ENCODE data around the gene DISP2.

Gene DISP2

DNA sequence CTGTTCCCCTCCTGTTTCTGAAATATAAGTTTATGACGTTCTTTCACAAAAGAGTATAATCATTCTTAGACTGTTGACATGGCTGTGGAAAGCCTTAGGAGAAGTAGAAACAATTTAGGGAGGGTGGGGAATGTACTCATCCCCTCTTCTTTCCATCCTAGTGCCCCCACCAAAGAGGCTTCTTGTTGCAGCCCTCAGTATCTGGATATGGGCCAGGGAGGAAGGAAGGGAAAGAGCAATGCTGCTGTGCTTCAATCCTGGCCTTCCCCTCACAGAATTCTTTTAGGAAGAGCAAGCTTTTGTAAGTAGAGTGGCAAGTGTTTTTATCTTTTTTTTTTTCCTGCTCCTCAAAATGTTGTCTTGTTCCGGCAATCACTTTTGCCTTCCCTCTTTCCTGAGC lies 32.8 kb upstream of the DISP2 start:
- DNase-seq = no peak

GRCh38 chr15:40325700-40326099 lies 32.3 kb upstream of the DISP2 start:
- no peak for DNase-seq

- DNase-seq = peak in 1 of 58 donors; percentile 5
Observed at GRCh38 chr15:40327457-40327856, 30.6 kb upstream of the DISP2 start.

GRCh38 chr15:40328176-40328575 lies 29.8 kb upstream of the DISP2 start:
- DNase-seq = no peak

DNA sequence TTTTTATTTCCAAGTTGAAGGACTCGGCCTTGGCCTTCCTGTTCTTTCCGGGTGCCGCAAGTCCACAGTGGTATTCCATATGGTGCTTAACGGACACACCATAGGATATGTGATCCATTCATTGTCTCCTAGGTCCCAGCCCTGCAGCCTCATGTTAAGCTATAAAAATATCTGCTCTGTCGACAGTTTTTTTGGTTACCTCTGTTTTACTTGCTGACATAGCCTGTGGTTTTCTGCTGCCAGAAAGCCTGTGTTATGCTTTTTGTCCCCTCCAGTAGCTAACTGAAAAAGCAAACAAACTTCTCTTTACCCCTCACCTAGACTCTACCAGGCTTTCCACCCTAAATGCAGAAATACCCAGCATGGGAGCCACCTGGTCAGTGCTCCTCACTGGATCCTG lies 29.3 kb upstream of the DISP2 start:
- no peak for DNase-seq

GRCh38 chr15:40329804-40330203 lies 28.2 kb upstream of the DISP2 start:
- DNase-seq = no peak

- DNase-seq = peak in 21 of 58 donors; percentile 6 to 56 (median 28)
Observed at GRCh38 chr15:40330368-40330836, 27.6 kb upstream of the DISP2 start.

DNA sequence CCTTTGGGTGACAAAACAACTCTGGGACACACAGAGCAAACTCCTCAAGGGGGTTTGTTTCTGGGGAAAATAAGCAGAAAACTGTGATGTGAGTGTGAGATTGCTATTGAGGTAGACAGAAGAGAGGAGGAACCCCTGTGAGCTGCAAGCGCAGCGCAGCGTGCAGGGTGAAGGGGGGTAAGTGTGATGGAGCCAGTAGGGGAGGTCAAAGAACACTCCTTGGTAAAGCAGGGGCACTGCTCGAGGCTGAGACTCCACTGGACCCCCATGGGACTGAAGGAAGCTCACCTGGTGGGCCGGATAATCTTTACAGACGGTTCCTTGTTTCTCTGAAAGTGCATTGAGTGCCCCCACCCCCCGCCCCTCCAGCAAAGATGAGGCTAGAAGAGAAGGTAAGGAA lies 27.0 kb upstream of the DISP2 start:
- DNase-seq = no peak

DNA sequence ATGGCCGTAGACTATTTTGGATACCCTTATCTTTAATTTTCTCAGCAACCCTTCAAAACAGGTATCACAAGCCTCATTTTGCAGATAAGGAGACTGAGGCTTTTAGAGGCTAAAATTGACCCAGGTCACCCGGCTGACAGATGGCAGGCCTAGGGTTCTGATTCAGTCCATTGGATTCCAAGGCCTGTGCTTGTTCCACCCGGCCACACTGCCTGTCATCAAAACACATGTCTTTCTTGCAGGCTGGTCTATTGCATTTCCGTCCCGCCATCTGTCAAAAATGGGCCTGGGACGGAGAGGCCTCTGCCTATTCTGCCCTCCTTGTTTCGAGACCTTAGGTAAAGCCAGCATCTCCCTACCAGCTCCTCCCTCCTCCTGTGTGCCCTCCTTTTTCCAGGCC lies 26.4 kb upstream of the DISP2 start:
- no peak for DNase-seq

DNA sequence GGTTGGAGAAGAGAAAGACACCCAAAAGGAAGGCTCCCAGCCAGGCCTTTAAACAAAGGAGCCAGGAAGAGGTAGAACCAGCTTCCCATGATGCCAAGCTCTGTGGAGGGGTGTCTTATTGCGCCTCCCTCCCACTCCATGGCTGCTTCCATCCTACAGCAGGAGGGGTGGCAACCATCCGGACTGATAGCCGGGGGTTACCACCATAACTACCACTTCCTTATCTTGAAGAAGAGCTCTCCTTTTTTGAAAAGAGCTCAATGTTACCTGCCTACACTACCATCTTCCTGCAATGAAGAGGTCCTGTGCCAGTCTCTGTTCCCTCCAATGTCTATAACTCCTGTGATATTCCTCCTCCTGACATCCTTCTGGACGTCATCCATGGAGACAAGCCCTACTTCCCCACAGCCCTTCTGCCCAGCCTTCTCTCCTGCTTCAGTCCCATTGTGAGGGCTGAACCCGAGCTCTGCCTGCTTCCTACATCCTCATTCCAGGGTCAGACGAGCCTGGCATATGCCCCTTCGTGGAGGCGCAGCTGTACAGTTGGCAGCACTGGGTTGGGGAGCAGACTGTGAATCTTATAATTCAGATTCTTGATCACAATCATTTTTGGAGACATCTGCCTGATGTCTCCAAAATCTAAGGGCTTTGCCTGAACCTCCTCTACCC lies 25.8 kb upstream of the DISP2 start:
- DNase-seq = no peak

- DNase-seq = peak in 36 of 58 donors; percentile 12 to 66 (median 38)
Observed at GRCh38 chr15:40333922-40334492, 24.0 kb upstream of the DISP2 start.

DNA sequence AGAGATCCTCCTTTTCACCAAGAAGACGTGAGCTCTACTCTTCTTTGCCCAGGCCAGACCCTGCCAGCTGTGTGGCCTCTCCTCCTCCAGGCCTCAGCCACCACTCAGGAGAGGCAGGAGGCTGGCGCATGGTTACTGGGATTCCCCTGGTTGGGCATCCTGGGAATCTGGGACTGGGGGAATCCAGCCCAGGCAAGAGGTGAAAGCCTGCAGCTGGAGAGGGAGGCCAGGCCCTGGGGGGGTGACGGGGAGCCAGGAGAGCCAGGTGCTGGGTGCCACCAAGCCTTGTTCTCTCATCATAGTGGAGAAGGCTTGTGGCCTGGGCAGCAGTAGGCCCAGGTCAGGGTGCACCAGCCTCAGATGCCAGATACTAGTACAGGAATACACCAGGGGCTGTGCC lies 23.5 kb upstream of the DISP2 start:
- no peak for DNase-seq

GRCh38 chr15:40334941-40335795 lies 22.9 kb upstream of the DISP2 start:
- DNase-seq = peak in 3 of 58 donors; percentile 15 to 27 (median 19)

GRCh38 chr15:40335938-40336743 lies 21.9 kb upstream of the DISP2 start:
- no peak for DNase-seq

DNA sequence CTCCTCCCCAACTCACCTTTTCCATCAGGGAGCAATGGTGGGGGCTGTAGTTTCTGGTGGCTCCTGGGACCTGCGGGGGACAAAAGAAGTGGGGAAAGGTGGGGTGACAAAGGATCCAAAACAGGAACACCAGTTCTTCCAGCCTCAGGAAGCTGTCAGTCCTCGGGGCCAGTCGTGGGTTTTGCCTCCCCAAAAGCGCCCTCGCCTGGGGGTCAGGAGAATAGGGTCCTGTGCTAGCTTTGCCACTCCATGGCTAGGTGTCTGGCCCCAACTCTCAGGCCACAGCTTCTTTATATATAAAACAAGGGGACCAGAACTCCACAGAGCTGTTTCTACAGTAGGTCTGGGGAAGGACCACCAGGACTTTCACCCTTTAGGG lies 21.3 kb upstream of the DISP2 start:
- DNase-seq = no peak

DNA sequence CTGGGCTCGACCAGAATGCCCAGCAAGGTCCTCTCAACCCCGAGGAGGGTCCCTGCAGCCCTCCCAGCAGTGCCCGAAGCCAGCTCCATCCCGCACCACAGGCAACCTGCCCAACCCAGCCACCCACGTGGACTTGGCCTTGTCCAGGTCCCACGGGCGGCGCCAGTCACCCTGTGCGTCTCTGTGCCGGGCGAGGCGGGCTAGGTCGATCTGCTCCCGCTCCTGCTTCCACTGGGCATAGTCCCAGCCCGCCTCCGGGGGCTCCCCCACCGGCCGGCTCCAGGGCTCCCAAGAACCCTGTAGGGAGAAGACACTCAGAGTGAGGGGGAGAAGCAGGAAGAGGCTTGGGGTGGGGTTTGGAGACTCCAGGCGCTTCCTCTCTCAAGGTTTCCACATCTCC lies 20.4 kb upstream of the DISP2 start:
- no peak for DNase-seq

- peak in 36 of 58 donors; percentile 7 to 68 (median 27) for DNase-seq
Observed at GRCh38 chr15:40338041-40338657, 19.9 kb upstream of the DISP2 start.

- peak in 41 of 58 donors; percentile 5 to 87 (median 48) for DNase-seq
Observed at GRCh38 chr15:40338921-40339620, 18.9 kb upstream of the DISP2 start.

DNA sequence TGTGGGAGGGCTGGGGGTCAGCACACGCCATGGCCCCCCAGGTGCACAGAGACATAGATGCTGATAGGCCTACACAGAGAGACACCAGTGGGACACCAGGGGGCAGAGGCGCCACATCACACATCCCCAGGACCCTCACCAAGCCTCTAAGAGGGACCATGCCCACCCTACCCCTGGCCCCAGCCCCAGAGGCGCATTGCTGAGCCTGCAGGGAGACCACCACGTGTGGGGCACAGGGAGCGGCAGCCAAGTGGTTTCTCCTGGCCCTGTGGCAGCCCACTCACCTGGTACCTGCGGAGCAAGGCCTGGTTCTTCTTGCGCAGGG lies 18.4 kb upstream of the DISP2 start:
- peak in 3 of 58 donors; percentile 19 to 45 (median 41) for DNase-seq

DNA sequence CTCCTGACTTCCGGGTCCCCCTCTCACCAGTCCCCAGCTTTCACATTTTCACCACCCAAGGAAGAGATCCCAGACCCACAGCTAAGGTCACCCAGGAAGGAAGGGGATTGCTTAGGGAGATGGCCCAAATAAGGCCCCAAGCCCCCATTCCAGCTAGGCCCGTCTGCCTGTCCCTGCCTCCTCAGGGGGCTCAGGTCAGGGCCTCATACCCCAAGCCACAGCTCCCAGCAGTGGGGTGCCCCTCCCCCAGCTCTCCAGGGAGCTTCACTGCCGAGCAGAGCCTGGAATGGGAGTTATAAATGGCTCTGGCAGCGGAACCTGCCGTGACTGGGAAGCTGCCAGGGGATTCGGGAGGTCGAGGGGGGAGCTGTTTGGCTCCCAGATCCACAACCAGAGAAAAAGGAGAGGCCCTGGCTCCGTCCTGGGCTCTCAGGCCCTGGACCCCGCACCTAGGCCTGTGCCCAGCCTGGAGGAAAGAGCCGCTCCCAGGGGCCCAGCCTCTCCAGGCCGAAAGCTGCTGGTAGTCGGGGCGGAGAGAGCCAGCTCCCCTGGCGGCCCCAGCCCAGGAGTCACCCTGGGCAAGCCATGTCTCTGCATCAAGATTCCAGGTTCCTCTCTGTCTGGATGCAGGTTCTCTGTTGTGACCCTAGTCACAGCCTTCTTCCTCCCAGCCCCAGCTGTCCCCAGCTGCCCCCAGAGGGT lies 17.8 kb upstream of the DISP2 start:
- DNase-seq = peak in 51 of 58 donors; percentile 12 to 86 (median 66)

Data from anterior cingulate cortex (tissue), 58 donors.